HG02798 (cell line): ENCODE measurements around the gene SLC7A5.
"Not testable (repeated sequence)": the region's sequence is repeated elsewhere in the genome, so short reads cannot be mapped to it uniquely, and the experiment has no call there.

Experiments used
- ATAC-seq: cut with Tn5 transposase; IDR thresholded peaks from one replicate; pipeline ENCODE4 v1.9.1; 2021; ENCODE audit warnings: mild to moderate bottlenecking; ENCODE audit not compliant: unreplicated experiment, poor library complexity

The SLC7A5 gene

GRCh38 chr16:87836346-87836843 is 32.9 kb downstream of the SLC7A5 start:
- no peak for ATAC-seq

- no peak for ATAC-seq
These were observed 33.4 kb downstream of the SLC7A5 start for GRCh38 chr16:87835882-87836331.

GRCh38 chr16:87834668-87835473 is 34.4 kb downstream of the SLC7A5 start:
- ATAC-seq, result no peak

- ATAC-seq, result no peak
These were observed 35.2 kb downstream of the SLC7A5 start for GRCh38 chr16:87834005-87834667.

GRCh38 chr16:87833548-87833947 is 35.8 kb downstream of the SLC7A5 start:
- ATAC-seq, result no peak

- ATAC-seq, result no peak
These were observed 36.4 kb downstream of the SLC7A5 start for GRCh38 chr16:87832741-87833502.

- ATAC-seq, result no peak
These were observed 37.2 kb downstream of the SLC7A5 start for GRCh38 chr16:87832137-87832527.

- no peak for ATAC-seq
These were observed 37.7 kb downstream of the SLC7A5 start for GRCh38 chr16:87831421-87832136.

GRCh38 chr16:87830673-87831420 is 38.5 kb downstream of the SLC7A5 start:
- ATAC-seq, result no peak

- no peak for ATAC-seq
These were observed 39.2 kb downstream of the SLC7A5 start for GRCh38 chr16:87829988-87830672.

GRCh38 chr16:87829622-87829980 is 39.7 kb downstream of the SLC7A5 start:
- no peak for ATAC-seq

GRCh38 chr16:87828907-87829621 is 40.2 kb downstream of the SLC7A5 start:
- no peak for ATAC-seq

- ATAC-seq, result no peak
These were observed 41.0 kb downstream of the SLC7A5 start for GRCh38 chr16:87828071-87828906.

- not testable (repeated sequence) for ATAC-seq
These were observed 41.8 kb downstream of the SLC7A5 start for GRCh38 chr16:87827588-87827915.

GRCh38 chr16:87826798-87827587 is 42.3 kb downstream of the SLC7A5 start:
- ATAC-seq, result no peak

- not testable (repeated sequence) for ATAC-seq
These were observed 42.9 kb downstream of the SLC7A5 start for GRCh38 chr16:87826407-87826797.

GRCh38 chr16:87825842-87826120 is 43.5 kb downstream of the SLC7A5 start:
- not testable (repeated sequence) for ATAC-seq
